ENCODE results near the gene MAP2K3. TPM values are rescaled to one million over a fixed set of nuclear protein-coding genes. Genes with fewer than 3 reads are reported as not detected.
"Not testable (repeated sequence)": the region's sequence is repeated elsewhere in the genome, so short reads cannot be mapped to it uniquely, and the experiment has no call there.

Gene MAP2K3
- total RNA-seq, 1 experiment from 2014 or later, result 14.7 TPM

DNA sequence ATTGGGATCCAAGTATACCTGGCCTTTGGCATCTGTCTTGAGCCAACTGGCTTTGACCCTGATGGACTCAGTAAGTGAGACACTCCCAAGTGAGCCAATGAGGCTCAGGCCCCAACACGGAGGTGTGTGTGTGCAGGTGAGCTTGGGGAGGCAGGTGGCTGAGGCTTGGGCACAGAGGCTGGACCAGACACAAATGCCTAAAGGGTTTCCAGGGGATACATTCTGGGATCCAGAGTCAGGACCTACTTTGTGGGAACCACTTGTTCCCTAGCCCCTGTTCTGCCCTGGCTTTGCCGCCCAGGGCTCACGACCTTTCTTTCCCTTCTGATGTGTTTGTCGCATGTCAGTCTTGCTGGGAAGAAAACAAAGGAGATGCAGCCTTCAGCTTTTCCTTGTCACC lies 56.8 kb downstream of the MAP2K3 start:
- H3K27me3 ChIP-seq (replicated peaks); H3K27ac ChIP-seq; DNase-seq (ENCODE audit: low read depth in 1 of 2, low spot score in 2 of 2); H3K9me3 ChIP-seq (replicated peaks); H3K36me3 ChIP-seq; H3K4me1 ChIP-seq (replicated peaks); H3K4me3 ChIP-seq: not testable (repeated sequence)

DNA sequence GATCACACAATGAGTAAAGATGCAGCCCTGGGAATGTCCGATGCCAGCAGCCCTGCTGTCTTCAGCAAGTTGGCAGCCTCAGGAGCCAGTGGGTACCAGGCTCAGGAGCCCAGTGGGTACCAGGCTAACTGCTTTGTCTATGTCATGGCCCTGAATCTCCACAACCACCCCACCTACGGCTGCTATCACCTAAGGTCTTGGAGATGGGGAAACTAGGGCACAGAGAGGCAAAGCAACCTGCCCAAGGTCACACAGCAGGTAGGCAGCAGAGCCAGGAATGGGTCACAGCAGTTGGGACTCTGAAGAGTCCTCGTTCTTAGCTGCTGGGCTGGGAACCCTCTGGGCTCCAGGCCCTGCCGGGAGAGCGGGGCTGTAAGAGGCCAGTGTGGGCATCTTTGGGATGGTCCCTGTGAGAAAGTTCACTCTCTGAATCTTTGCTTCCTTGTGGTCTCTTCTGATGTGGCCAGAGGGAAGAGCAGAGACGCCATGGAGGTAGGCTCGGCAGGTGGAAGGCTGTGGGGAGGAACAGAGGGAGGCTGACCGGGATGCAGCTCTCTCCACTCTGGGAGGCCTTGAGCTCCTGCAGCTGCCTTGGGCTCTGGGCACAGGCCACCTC lies 57.5 kb downstream of the MAP2K3 start:
- not testable (repeated sequence) for H3K4me3 ChIP-seq; H3K36me3 ChIP-seq; H3K27me3 ChIP-seq (replicated peaks); H3K4me1 ChIP-seq (replicated peaks); DNase-seq (ENCODE audit: low read depth in 1 of 2, low spot score in 2 of 2); H3K27ac ChIP-seq; H3K9me3 ChIP-seq (replicated peaks)

DNA sequence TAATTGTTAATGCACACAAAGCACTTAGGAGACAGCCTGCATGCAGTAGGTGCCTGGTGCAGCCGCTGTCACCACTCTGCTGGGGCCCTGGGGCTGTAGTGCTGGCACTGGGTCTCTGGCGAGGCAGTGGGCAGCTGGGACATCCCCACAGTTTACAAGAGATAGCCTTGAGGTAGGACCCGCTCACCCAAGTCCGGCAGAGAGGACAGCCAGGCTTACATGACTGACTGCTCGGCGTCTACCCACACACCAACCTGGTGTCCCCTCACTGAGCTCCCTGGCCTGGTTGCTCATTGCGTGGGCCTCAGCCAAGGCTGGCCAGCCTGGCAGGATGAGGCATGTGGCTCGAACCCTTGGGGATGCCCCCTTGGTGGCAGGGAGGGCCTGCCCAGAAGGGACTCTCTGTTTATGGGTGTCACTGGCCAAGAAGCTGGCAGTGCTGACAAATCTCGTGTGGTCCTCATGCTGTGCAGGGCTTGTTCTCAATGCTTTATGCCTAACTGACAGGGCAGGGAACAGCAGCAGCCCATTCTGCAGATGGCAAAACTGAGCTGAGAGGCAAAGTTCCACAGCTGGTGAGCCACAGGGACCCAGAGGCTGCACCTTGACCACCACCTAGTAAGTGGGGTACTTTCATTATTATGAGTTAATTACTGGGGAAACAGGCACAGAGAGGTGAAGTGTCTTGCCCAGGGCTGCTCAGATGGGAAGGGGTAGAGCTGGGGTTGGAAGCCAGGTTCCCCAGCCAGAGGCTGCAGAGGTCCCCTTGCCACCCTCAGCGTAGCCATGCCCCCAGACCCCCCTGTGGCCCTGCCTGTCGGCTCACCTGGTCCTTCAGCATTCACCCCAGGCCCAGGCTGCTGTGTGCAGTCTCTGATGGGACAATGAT lies 58.8 kb downstream of the MAP2K3 start:
- H3K9me3 ChIP-seq (replicated peaks); H3K4me1 ChIP-seq (replicated peaks); H3K27me3 ChIP-seq (replicated peaks); DNase-seq (ENCODE audit: low read depth in 1 of 2, low spot score in 2 of 2); H3K4me3 ChIP-seq; H3K36me3 ChIP-seq; H3K27ac ChIP-seq: not testable (repeated sequence)

DNA sequence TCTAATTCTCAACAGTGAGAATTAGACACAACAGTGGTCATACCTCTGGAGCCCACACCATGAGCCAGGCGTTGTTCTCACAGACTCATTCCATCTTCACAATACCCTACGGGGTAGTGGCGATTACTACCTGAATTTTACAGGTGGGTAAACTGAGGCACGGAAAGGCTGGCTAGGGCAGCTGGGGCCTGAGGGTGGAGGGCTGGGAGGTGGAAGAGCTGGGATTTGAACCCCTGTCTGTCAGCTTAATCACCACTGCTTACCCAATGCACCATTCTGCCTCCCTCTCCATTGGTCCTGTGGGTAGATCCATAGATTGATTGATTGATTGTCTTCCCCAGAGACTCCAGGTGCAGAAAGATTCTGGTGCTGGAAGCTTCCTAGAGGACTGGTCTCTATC lies 60.3 kb downstream of the MAP2K3 start:
- H3K4me1 ChIP-seq (replicated peaks); DNase-seq (ENCODE audit: low read depth in 1 of 2, low spot score in 2 of 2); H3K4me3 ChIP-seq; H3K9me3 ChIP-seq (replicated peaks); H3K27ac ChIP-seq; H3K27me3 ChIP-seq (replicated peaks); H3K36me3 ChIP-seq: not testable (repeated sequence)

DNA sequence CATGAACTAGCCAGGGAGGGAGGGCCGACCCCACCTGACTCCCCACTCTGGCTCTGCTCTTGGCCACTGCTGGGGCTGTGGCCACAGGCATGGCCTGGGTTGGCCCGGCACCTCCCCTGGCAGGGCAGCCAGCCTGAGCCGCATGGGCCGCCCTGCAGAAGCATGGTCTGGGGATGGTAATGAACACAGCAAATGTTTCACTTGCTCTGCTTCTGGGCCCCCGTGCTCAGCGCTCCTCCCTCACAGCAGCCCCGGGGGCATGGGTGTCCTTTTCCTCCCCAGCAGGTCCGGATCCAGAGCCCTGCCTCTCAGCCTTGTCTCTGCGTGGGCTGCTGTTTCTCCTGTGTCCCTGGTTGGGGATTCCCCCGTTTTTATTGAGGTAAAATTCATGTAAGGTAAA lies 60.7 kb downstream of the MAP2K3 start:
- Histone ChIP-seq H3K27ac (no peak overlapping the region), H3K4me3 (no peak overlapping the region), H3K4me1 (replicated peaks) (no peaks in the 10 kb centered on the region), H3K27me3 (replicated peaks) (no peaks in the 10 kb centered on the region), H3K36me3 (no peaks in the 10 kb centered on the region), H3K9me3 (replicated peaks) (no peaks in the 10 kb centered on the region)
- no peak for DNase-seq (ENCODE audit: low read depth in 1 of 2, low spot score in 2 of 2)

DNA sequence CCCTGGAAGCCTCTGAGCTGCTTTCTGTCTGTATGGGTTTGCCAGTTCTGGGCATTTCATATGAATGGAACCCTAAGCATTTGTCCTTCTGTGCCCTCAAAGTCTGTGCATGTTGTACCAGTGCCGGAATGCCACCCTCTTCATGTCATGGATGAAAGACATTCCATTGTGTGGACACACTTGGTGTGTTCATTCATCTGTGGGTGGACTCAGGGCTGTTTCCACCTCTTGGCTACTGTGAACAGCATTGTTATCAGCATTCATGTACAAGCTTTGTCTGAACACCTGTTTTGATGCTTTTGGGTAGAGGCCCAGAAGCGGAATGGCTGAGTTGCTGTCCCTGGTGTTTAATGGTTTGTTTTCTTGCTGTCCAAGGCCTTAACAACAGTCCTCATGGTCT lies 61.6 kb downstream of the MAP2K3 start:
- H3K27ac ChIP-seq; H3K4me1 ChIP-seq (replicated peaks); H3K9me3 ChIP-seq (replicated peaks); H3K27me3 ChIP-seq (replicated peaks); H3K4me3 ChIP-seq; H3K36me3 ChIP-seq; DNase-seq (ENCODE audit: low read depth in 1 of 2, low spot score in 2 of 2): not testable (repeated sequence)

DNA sequence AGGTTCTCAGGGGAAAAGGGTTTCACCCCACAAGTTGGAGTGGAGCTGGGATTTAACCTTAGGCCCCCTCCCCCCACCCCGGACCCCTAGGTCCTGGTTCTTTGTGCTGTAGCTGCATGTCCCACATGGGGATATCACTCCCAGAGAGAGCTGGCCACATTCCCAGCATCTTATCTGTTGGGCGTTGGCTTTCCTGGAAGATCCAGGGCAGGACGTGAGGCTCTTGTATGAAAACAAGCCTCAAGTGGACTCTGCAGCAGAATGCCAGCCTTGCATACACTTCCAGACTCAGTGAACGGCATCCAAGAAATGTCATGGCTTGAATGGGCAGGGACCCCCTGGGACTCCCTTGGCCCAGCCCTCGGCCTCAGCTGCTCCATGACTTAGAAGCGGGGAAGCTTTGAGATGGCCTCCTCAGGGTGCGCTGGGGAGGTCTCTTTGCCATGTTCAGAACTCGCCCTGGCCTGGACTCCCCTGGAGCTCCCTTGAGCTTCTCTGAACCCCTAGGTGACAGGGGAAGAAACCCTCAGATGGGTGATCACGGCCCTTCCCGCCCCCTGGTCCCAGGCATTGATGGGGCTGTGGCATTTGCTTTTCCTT lies 62.2 kb downstream of the MAP2K3 start:
- not testable (repeated sequence) for H3K27me3 ChIP-seq (replicated peaks); H3K27ac ChIP-seq; DNase-seq (ENCODE audit: low read depth in 1 of 2, low spot score in 2 of 2); H3K36me3 ChIP-seq; H3K4me1 ChIP-seq (replicated peaks); H3K4me3 ChIP-seq; H3K9me3 ChIP-seq (replicated peaks)

DNA sequence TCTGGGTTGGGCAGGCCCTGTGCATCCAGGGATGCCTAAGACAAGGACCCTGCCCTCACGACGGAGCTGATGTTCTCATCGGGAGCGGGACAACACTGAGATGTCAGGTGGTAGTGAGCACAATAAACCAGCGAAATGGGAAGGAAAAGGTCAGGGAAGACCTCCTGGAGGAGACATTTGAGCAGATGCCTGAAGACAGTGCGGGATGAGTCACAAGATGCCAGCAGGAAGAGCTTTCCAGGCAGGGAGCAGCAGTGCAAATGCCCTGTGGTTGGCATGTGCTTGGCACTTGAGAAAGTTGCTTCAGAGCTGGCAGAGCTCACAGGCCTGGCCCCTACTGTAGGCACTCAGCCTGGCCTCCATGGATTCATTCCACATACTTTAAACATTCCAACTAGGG lies 63.1 kb downstream of the MAP2K3 start:
- not testable (repeated sequence) for DNase-seq (ENCODE audit: low read depth in 1 of 2, low spot score in 2 of 2); H3K27ac ChIP-seq

DNA sequence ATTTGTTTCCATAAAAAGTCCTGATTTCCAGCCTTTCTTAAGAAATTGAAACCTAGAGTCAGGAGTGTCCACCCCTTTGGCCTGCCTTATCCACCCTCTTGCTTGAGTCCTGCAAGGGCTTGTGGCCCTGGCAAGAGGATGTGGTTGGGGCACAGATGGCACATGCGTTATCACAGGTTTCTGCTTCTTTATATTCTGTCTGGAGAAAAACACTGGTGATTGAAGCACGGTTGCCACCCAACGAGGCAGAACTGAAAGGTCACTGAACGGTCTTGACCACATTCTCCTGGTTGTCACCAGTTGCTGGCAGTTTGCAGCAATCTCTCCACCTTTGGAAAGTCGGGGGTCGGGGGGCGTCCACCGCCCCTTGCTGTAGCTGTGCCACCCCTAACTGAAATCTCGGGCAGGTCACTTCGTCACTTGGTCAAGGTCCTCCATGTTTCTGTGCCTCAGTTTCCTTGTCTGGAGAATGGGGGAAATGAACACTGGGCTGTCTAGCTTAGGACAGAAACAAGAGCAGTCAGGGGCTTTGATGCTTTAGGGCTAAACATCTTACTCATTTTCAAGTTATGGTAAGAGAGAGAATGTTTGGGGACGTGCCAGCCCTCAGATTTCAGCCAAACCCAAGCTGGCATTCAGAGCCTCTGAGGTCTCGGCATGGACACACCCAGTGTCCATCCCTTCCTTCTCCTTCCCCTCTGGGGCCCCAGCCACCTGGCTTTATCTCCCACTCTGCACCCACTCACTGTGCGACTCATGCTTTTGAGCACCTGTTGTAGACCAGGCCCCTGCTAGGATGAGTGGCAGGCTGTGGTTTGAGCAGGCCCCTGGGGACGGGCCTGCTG lies 63.8 kb downstream of the MAP2K3 start:
- H3K9me3 ChIP-seq (replicated peaks); H3K36me3 ChIP-seq; H3K4me1 ChIP-seq (replicated peaks); H3K4me3 ChIP-seq; H3K27me3 ChIP-seq (replicated peaks); DNase-seq (ENCODE audit: low read depth in 1 of 2, low spot score in 2 of 2); H3K27ac ChIP-seq: not testable (repeated sequence)

More for the DNA sequence above, 63.1 kb downstream of the MAP2K3 start:
- not testable (repeated sequence) for H3K4me3 ChIP-seq; H3K9me3 ChIP-seq (replicated peaks); H3K4me1 ChIP-seq (replicated peaks); H3K36me3 ChIP-seq; H3K27me3 ChIP-seq (replicated peaks)

DNA sequence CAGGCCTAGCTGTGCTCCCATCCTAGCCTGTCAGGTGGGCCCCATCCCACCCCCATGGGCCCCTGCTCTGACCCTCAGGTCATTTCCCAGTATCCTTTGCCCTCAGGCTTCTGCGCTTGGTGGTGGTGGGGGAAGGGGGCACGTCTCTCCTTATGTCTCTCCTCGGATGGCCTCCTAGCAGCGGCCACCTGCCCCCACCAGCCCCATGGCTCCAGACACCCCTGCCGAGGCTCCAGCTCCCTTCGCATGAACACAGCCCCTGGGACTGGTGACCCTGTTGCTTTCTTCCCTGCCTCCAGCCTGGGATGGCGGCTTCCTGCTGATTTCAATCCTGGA lies 64.4 kb downstream of the MAP2K3 start:
- H3K4me1 ChIP-seq (replicated peaks); DNase-seq (ENCODE audit: low read depth in 1 of 2, low spot score in 2 of 2); H3K36me3 ChIP-seq; H3K27me3 ChIP-seq (replicated peaks); H3K9me3 ChIP-seq (replicated peaks); H3K27ac ChIP-seq; H3K4me3 ChIP-seq: not testable (repeated sequence)

DNA sequence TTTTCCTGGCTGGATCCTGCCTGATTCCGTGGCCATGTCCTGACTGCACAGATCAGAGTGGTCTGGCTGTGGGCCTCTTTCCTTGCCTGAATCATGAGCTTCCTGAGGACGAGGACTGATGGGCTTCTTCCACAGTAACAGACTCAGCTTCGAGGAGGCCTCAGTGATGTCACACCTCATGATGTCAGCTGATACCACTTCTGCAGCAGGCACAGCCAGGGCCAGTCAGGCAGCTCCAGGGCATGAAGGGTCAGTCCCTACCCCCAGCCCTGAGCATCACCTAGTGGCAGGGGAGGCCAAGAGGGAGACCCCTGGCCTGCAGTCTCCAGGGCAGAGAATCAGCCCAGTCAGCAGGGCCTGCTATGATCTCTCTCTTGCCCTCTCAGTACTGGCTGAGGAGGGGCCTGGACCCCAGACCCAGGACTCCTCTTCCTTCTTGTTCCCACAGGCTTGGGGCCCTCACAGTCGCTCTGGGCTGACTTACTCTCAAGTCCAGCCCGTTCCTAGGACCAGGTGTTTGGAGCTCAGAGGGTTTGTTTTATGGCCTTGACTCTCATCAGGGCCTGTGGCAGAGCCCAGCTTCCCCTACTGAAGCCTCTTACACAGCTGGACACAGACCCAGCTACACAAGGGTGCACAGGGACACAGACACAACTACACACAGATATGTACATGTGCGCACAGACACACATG lies 65.0 kb downstream of the MAP2K3 start:
- H3K27ac ChIP-seq; DNase-seq (ENCODE audit: low read depth in 1 of 2, low spot score in 2 of 2); H3K9me3 ChIP-seq (replicated peaks); H3K4me3 ChIP-seq; H3K36me3 ChIP-seq; H3K27me3 ChIP-seq (replicated peaks); H3K4me1 ChIP-seq (replicated peaks): not testable (repeated sequence)

DNA sequence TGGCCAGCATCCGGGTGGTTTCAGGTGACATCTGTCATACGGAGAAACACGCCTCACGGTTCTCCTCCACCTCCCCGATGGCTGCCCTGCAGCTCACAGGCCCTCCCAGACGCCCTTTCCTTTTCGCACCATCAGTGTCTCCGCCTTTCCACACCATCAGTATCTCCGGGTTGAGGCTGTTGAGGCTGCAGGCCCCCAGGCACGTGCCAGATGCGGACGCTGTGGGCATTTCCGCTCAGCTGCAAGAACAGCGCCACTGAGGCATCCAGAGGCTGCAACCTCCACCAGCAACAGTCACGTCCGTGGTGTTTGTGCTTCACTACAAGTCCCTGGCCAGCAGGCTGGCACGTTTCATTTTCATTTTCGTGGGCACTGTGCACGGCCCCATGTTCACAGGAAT lies 66.0 kb downstream of the MAP2K3 start:
- not testable (repeated sequence) for H3K27me3 ChIP-seq (replicated peaks); H3K27ac ChIP-seq; H3K36me3 ChIP-seq; H3K9me3 ChIP-seq (replicated peaks); H3K4me1 ChIP-seq (replicated peaks); H3K4me3 ChIP-seq; DNase-seq (ENCODE audit: low read depth in 1 of 2, low spot score in 2 of 2)

DNA sequence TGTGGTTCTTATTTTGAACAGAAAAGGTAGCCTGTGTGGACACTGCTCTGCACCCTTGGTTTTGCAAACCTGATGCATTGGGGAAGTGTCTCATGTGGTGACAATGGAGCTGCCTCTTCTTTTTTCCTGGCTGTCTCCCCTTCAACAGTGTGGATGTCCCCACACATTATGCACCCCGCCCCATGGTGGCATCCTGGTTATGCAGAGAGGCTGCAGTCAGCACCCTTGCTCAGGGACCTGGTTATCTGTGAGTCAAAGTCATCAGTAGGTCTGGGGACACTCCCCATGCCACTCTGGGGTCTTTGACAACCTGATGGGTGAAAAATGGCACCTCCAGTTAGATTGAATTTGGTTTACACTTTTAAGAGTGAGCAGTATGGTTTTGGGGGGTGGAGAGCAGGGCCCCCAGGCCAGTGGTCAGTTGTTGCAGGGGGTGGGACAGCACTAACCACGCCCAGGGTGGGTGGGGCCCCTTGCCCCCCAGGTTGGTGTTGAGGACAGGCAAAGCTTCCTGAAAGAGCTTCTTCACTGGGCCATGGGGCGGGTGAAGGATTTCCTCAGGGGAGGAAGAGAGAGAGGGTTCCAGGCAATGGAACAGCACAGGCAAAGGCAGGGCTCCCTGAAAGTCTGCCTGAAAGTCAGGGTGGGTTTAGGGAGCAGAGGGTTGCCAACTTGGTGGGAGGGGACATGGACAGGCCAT lies 67.0 kb downstream of the MAP2K3 start:
- Histone ChIP-seq H3K4me1 (replicated peaks) (no peaks in the 10 kb centered on the region), H3K27ac (no peak overlapping the region), H3K4me3 (no peak overlapping the region), H3K27me3 (replicated peaks) (no peaks in the 10 kb centered on the region), H3K36me3 (no peaks in the 10 kb centered on the region), H3K9me3 (replicated peaks) (no peaks in the 10 kb centered on the region)
- DNase-seq (ENCODE audit: low read depth in 1 of 2, low spot score in 2 of 2), result no peak

Measured in SJSA1 (cell line).